IMR-90 (cell line): ENCODE data around the gene MRPS9. TPM values are rescaled to one million over a fixed set of nuclear protein-coding genes. Genes with fewer than 3 reads are reported as not detected.

Experiments used
- ATAC-seq: fragments of 200-7000 bp; cut with Tn5 transposase; 2 replicates; pipeline ENCODE4 v1.9.1; 2020; ENCODE audit warnings: low read depth, mild to moderate bottlenecking, moderate library complexity
- BruUV-seq: library from RNA; stranded (reverse); fragments of 400-500 nt; replicated peaks from 2 replicates; lab custom pipeline; 2021; lab: Mats Ljungman, UMichigan
- CTCF ChIA-PET: fragments of 300-600 bp; formaldehyde crosslinking; extraction: SDS; loops from one replicate; lab custom pipeline; 2021; ENCODE audit warnings: antibody characterized with exemption; lab: Yijun Ruan, JAX
- POLR2A ChIA-PET: fragments of 300-600 bp; sonication (Branson Sonifier 250); formaldehyde crosslinking; loops from one replicate; lab custom pipeline; 2022; ENCODE audit warnings: antibody characterized with exemption; ENCODE audit not compliant: unreplicated experiment; lab: Charles Lee
- DNase-seq: peaks from one replicate; pipeline ENCODE4 v3.0.0; 2013
- H2AFZ ChIP-seq: replicated peaks from 2 replicates; pipeline ENCODE3; 2013; ENCODE audit warnings: low read length, mild to moderate bottlenecking; ENCODE audit not compliant: poor library complexity
- H2AK5ac ChIP-seq: 2 replicates; pipeline ENCODE4 v1.6.1; 2013; ENCODE audit warnings: low read depth, low read length, inconsistent platforms
- H2AK9ac ChIP-seq: replicated peaks from 2 replicates; pipeline ENCODE3; 2013; ENCODE audit warnings: mild to moderate bottlenecking, low read depth, low read length, moderate library complexity; ENCODE audit not compliant: poor library complexity
- H2BK120ac ChIP-seq: 2 replicates; pipeline ENCODE4 v1.6.1; 2013; ENCODE audit warnings: low read depth, low read length, inconsistent platforms
- H2BK15ac ChIP-seq: 3 replicates; pipeline ENCODE4 v1.6.1; 2013; ENCODE audit warnings: low read depth, low read length, inconsistent platforms
- H2BK20ac ChIP-seq: 2 replicates; pipeline ENCODE4 v1.6.1; 2013; ENCODE audit warnings: low read depth, mild to moderate bottlenecking, inconsistent platforms, low read length, moderate library complexity
- H2BK5ac ChIP-seq: 2 replicates; pipeline ENCODE4 v1.6.1; 2013; ENCODE audit warnings: mild to moderate bottlenecking, low read depth, low read length, inconsistent platforms; ENCODE audit not compliant: poor library complexity, severe bottlenecking
- H3K14ac ChIP-seq: replicated peaks from 2 replicates; pipeline ENCODE4 v1.6.1; 2013; ENCODE audit warnings: low read depth, low read length, inconsistent platforms
- H3K18ac ChIP-seq: 2 replicates; pipeline ENCODE4 v1.6.1; 2013; ENCODE audit warnings: low read depth, low read length, control low read depth
- H3K23ac ChIP-seq: 2 replicates; pipeline ENCODE4 v1.6.1; 2013; ENCODE audit warnings: low read depth, low read length, inconsistent platforms
- H3K27ac ChIP-seq: 2 replicates; pipeline ENCODE4 v1.5.1; 2013; ENCODE audit warnings: mild to moderate bottlenecking, control low read depth, low read length; ENCODE audit not compliant: insufficient read depth
- H3K27me3 ChIP-seq: 2 replicates; pipeline ENCODE4 v1.6.1; 2013; ENCODE audit warnings: low read length; ENCODE audit not compliant: control insufficient read depth, insufficient read depth
- H3K36me3 ChIP-seq: 2 replicates; pipeline ENCODE4 v1.6.1; 2013; ENCODE audit warnings: low read length, mixed read lengths; ENCODE audit not compliant: control insufficient read depth, insufficient read depth
- H3K4ac ChIP-seq: 2 replicates; pipeline ENCODE4 v1.6.1; 2013; ENCODE audit warnings: low read depth, low read length, inconsistent platforms
- H3K4me1 ChIP-seq: 2 replicates; pipeline ENCODE4 v1.6.1; 2013; ENCODE audit warnings: low read length, mixed read lengths; ENCODE audit not compliant: control insufficient read depth, insufficient read depth
- H3K4me2 ChIP-seq: 2 replicates; pipeline ENCODE4 v1.6.1; 2013; ENCODE audit warnings: low read depth, mild to moderate bottlenecking, control low read depth, low read length, moderate library complexity
- H3K4me3 ChIP-seq: 2 replicates; pipeline ENCODE4 v1.5.1; 2013; ENCODE audit warnings: low read depth, mild to moderate bottlenecking, control low read depth, low read length, moderate library complexity; ENCODE audit not compliant: insufficient read depth
- H3K56ac ChIP-seq: 2 replicates; pipeline ENCODE4 v1.6.1; 2013; ENCODE audit warnings: low read length, inconsistent platforms; ENCODE audit not compliant: insufficient read depth; ENCODE audit errors: extremely low read depth
- H3K79me1 ChIP-seq, 2 experiments: 2 replicates each; pipeline ENCODE4 v1.6.1; 2013; ENCODE audit warnings: low read length in 2 of 2, inconsistent platforms in 1 of 2, low read depth in 1 of 2
- H3K9ac ChIP-seq: 2 replicates; pipeline ENCODE4 v1.6.1; 2013; ENCODE audit warnings: low read depth, low read length, control low read depth
- H3K9me1 ChIP-seq: 2 replicates; pipeline ENCODE4 v1.6.1; 2013; ENCODE audit warnings: low read length, inconsistent platforms; ENCODE audit not compliant: insufficient read depth
- H3K9me3 ChIP-seq: 2 replicates; pipeline ENCODE4 v1.6.1; 2013; ENCODE audit warnings: low read length; ENCODE audit not compliant: control insufficient read depth, insufficient read depth
- H4K20me1 ChIP-seq: 2 replicates; pipeline ENCODE4 v1.6.1; 2013; ENCODE audit warnings: low read length, inconsistent platforms; ENCODE audit not compliant: insufficient read depth
- H4K5ac ChIP-seq: 2 replicates; pipeline ENCODE4 v1.6.1; 2013; ENCODE audit warnings: mild to moderate bottlenecking, low read depth, low read length, control low read depth
- H4K8ac ChIP-seq, 2 experiments: 2 replicates each; pipeline ENCODE4 v1.6.1; 2013; ENCODE audit warnings: low read depth in 2 of 2, low read length in 2 of 2, control low read depth in 1 of 2, inconsistent platforms in 1 of 2
- H4K91ac ChIP-seq: 2 replicates; pipeline ENCODE4 v1.6.1; 2013; ENCODE audit warnings: low read depth, low read length, inconsistent platforms; ENCODE audit not compliant: insufficient read depth
- MAFK ChIP-seq: IDR thresholded peaks from 2 replicates; pipeline ENCODE4 v1.6.1; 2012; ENCODE audit warnings: low read depth, low read length, improper control_type of control experiment
- MXI1 ChIP-seq: IDR thresholded peaks from 2 replicates; pipeline ENCODE4 v1.6.1; 2012; ENCODE audit warnings: low read depth, mild to moderate bottlenecking, low read length, moderate library complexity, borderline replicate concordance
- RFX5 ChIP-seq: IDR thresholded peaks from 2 replicates; pipeline ENCODE4 v1.8.0; 2012; ENCODE audit warnings: low read depth, mild to moderate bottlenecking, low read length, moderate library complexity
- SMC3 ChIP-seq: fragments of 150-350 bp; IDR thresholded peaks from 2 replicates; pipeline ENCODE4 v1.6.1; 2016; ENCODE audit warnings: low read depth, mild to moderate bottlenecking, antibody characterized with exemption, low read length, moderate library complexity
- USF2 ChIP-seq: fragments of 150-350 bp; IDR thresholded peaks from 2 replicates; pipeline ENCODE4 v1.6.1; 2017; ENCODE audit warnings: mild to moderate bottlenecking, antibody characterized with exemption, low read length, low read depth
- WGBS, 2 experiments: methylation state at CpG; one replicate each; pipeline versions ENCODE4 v1.1.5 to v1.1.7; 2013; ENCODE audit warnings: missing lambda C conversion rate in 2 of 2; ENCODE audit not compliant: insufficient read length in 1 of 2; ENCODE audit errors: extremely low coverage in 2 of 2; 5-methylcytosine and 5-hydroxymethylcytosine counted together
- dilution Hi-C: fragments of 300-500 bp; cut with HindIII; formaldehyde crosslinking; loops from one replicate; pipeline ENCODE4 v1.14.3; 2018; ENCODE audit warnings: low sequenced_read_pairs; ENCODE audit not compliant: unreplicated experiment
- in situ Hi-C: fragments of 300-500 bp; cut with MboI; formaldehyde crosslinking; loops from 3 replicates; pipeline ENCODE4 v1.14.3; 2019; ENCODE audit warnings: low sequenced_read_pairs, inconsistent platforms, mixed read lengths
- intact Hi-C: fragments of 100-400 bp; cut with micrococcal nuclease; formaldehyde crosslinking; loops from 2 replicates; pipeline ENCODE4 v1.10.0; 2022
- polyA plus RNA-seq, 3 experiments: library from polyadenylated mRNA; depleted of rRNA; stranded (reverse); fragments of >200 nt; gene quantifications; 2 replicates each; pipeline ENCODE4 v1.2.3, GENCODE V29; 2012; ENCODE audit warnings: low replicate concordance in 1 of 3
- total RNA-seq: library from RNA; depleted of rRNA; stranded (reverse); fragments of >200 nt; gene quantifications from 2 replicates; pipeline ENCODE4 v1.2.3, GENCODE V29; 2012

Gene MRPS9
- total and polyA plus RNA-seq, 2 of the 4 experiments (the other 2 are of a cell fraction) = 20.6 to 27.7 TPM

DNA sequence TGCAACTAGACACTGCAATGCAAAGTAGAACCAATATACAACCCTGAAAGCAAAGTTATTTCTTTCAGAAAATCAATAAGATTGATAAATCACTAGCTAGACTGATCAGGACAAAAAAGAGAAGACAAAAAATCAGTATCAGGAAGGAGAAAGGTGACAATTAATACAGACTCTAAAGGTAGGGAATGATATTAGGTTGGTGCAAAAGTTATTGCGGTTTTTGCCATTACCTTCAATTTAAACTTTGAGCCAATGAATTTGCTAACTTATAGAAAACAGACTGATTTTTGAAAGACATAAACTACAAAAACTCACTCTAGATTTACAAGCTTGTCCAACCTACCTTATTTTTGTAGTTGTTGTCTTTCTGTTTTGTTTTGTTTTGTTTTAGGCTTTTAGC is 30.5 kb upstream of the MRPS9 start:
- Histone ChIP-seq H3K36me3 (no peaks in the 10 kb centered on the region), H2AK9ac (no peak overlapping the region), H3K14ac (no peak overlapping the region), H3K27me3 (no peaks in the 10 kb centered on the region), H4K91ac (no peak overlapping the region), H3K4me3 (no peak overlapping the region), H2BK5ac (no peak overlapping the region), H4K5ac (no peak overlapping the region), H3K79me1 (no peaks in the 10 kb centered on the region), H3K9me3 (no peaks in the 10 kb centered on the region), H3K9me1 (no peaks in the 10 kb centered on the region), H3K56ac (no peak overlapping the region), H3K9ac (no peak overlapping the region), H3K4ac (no peak overlapping the region), H3K18ac (no peak overlapping the region), H3K4me1 (no peaks in the 10 kb centered on the region; the same call in 1 of the 2 replicates), H2BK15ac (no peak overlapping the region), H2BK120ac (no peak overlapping the region), H2AK5ac (no peak overlapping the region), H2BK20ac (no peak overlapping the region), H3K23ac (no peak overlapping the region), H3K27ac (no peak overlapping the region), H2AFZ (no peak overlapping the region), H4K8ac (no peak overlapping the region), H4K20me1 (no peaks in the 10 kb centered on the region), H3K4me2 (no peak overlapping the region)
- dilution Hi-C loops (no loop called here), in situ Hi-C loops (no loop called here), intact Hi-C loops (no loop called here)
- DNase-seq (no peak), ATAC-seq (no peak)
- WGBS, 2 experiments = no CpG with 5 or more reads among the region's 1 CpG
- no TSS peak for BruUV-seq
- ChIA-PET CTCF (no interaction called here), POLR2A (no interaction called here)
- TF ChIP-seq SMC3 (no peak), USF2 (no peak), MAFK (no peak), RFX5 (no peak), MXI1 (no peak)
